Transverse colon (tissue), 4 donors: Measurements from ENCODE around the gene TCERG1L. TPM values are rescaled to one million over a fixed set of nuclear protein-coding genes. Genes with fewer than 3 reads are reported as not detected.

Source experiments
- DNase-seq: peaks from one replicate; pipeline ENCODE4 v3.0.0-alpha.2; 2019
- H3K27ac ChIP-seq, 4 donors: fragments of 200-600 bp; sonication (generic); 2 replicates each; pipeline ENCODE4 v1.5.1; 2016 to 2018; ENCODE audit warnings: inconsistent platforms in 4 of 4
- H3K27me3 ChIP-seq: fragments of 200-600 bp; sonication (generic); 2 replicates; pipeline ENCODE4 v1.5.1; 2017; ENCODE audit warnings: inconsistent platforms
- H3K36me3 ChIP-seq, 4 donors: fragments of 200-600 bp; sonication (generic); 2 replicates each; pipeline ENCODE4 v1.5.1; 2017 to 2019; ENCODE audit warnings: inconsistent platforms in 4 of 4
- H3K4me1 ChIP-seq, 4 donors: fragments of 200-600 bp; sonication (generic); 2 replicates each; pipeline ENCODE4 v1.5.1; 2017 to 2020; ENCODE audit warnings: inconsistent platforms in 4 of 4
- H3K4me3 ChIP-seq, 4 donors: fragments of 200-600 bp; sonication (generic); 1 replicate in 1 of 4; 2 replicates in 3 of 4; pipeline versions ENCODE4 v1.5.1 to v1.6.1; 2017 to 2019; ENCODE audit warnings: inconsistent platforms in 4 of 4
- H3K9me3 ChIP-seq, 2 donors: fragments of 200-600 bp; sonication (generic); 2 replicates each; pipeline ENCODE4 v1.5.1; 2017 to 2019; ENCODE audit warnings: inconsistent platforms in 2 of 2
- CTCF ChIP-seq, 5 experiments: fragments of 200-600 bp in 3 of 5; fragments of 450-650 bp in 2 of 5; sonication (generic) in 3 of 5; IDR thresholded peaks; 1 replicate in 2 of 5; 2 replicates in 3 of 5; pipeline ENCODE4 v1.5.1; 2016 to 2017; ENCODE audit warnings: antibody characterized with exemption in 5 of 5, inconsistent platforms in 3 of 5, mild to moderate bottlenecking in 2 of 5, moderate library complexity in 1 of 5
- EP300 ChIP-seq: sonication (generic); formaldehyde crosslinking; IDR thresholded peaks from one replicate; pipeline ENCODE4 v1.6.1; 2017; ENCODE audit warnings: antibody characterized with exemption, low read depth
- POLR2A ChIP-seq: fragments of 450-650 bp; IDR thresholded peaks from one replicate; pipeline ENCODE4 v1.6.1; 2016; ENCODE audit warnings: antibody characterized with exemption, mild to moderate bottlenecking, moderate library complexity
- POLR2AphosphoS5 ChIP-seq, 3 donors: sonication (generic); formaldehyde crosslinking; IDR thresholded peaks; one replicate each; pipeline ENCODE4 v1.6.1; 2016; ENCODE audit warnings: antibody characterized with exemption in 3 of 3
- WGBS, 2 donors: methylation state at CpG; one replicate each; pipeline ENCODE4 v1.1.5; 2018; ENCODE audit warnings: low coverage in 1 of 2; 5-methylcytosine and 5-hydroxymethylcytosine counted together
- in situ Hi-C, 4 donors: fragments of 200-750 bp; cut with MboI; loops; one replicate each; pipeline versions ENCODE4 v1.15.0 to v1.15.1; 2017; ENCODE audit warnings: low sequenced_read_pairs in 3 of 4, low pct_ligation_motif_present in 1 of 4, low pct_unique_long_range_greater_than_20kb in 1 of 4
- intact Hi-C: fragments of 100-400 bp; cut with DNase I; formaldehyde crosslinking; loops from one replicate; pipeline ENCODE4 v1.15.1; 2023; ENCODE audit warnings: low total_unique reads
- total RNA-seq, 4 donors: library from RNA; depleted of rRNA; stranded (reverse); fragments of >200 nt; gene quantifications; one replicate each; pipeline ENCODE4 v1.1.0, GENCODE V29; 2016

Gene TCERG1L
- total RNA-seq, 4 donors from 2014 or later: 0.16 TPM; not detected in 3

- no peak overlapping the region for H3K27ac ChIP-seq
- no peaks in the 10 kb centered on the region for H3K9me3 ChIP-seq
- no peak for TF ChIP-seq POLR2A
- no peak for TF ChIP-seq CTCF (IDR thresholded peaks at IDR 0.05)
- TF ChIP-seq POLR2AphosphoS5 (IDR thresholded peaks at IDR 0.05): no peak
- TF ChIP-seq EP300: no peak
- no peaks in the 10 kb centered on the region for H3K4me1 ChIP-seq
- no peak overlapping the region for H3K4me3 ChIP-seq
- intact Hi-C loops: no loop called here
- DNase-seq: no peak
- WGBS, 2 donors: 74% methylated on average over 19 of the region's 19 CpGs; no CpG with 5 or more reads in 1 of the 2 donors
- H3K27me3 ChIP-seq: no peaks in the 10 kb centered on the region
- in situ Hi-C loops: no loop called here
- H3K36me3 ChIP-seq: no peaks in the 10 kb centered on the region
Observed at GRCh38 chr10:131231323-131231964, 80.1 kb downstream of the TCERG1L start.

- 87% methylated on average over 14 of the region's 15 CpGs; no CpG with 5 or more reads in 1 of the 2 donors for WGBS, 2 donors
- H3K4me1 ChIP-seq: no peaks in the 10 kb centered on the region
- in situ Hi-C loops: no loop called here
- no peak overlapping the region for H3K27ac ChIP-seq
- no peaks in the 10 kb centered on the region for H3K9me3 ChIP-seq
- intact Hi-C loops: no loop called here
- DNase-seq: no peak
- no peaks in the 10 kb centered on the region for H3K27me3 ChIP-seq
- H3K4me3 ChIP-seq: no peak overlapping the region
- no peak for TF ChIP-seq POLR2AphosphoS5 (IDR thresholded peaks at IDR 0.05)
- TF ChIP-seq EP300: no peak
- no peak for TF ChIP-seq CTCF (IDR thresholded peaks at IDR 0.05)
- no peak for TF ChIP-seq POLR2A
- H3K36me3 ChIP-seq: no peaks in the 10 kb centered on the region
Observed at GRCh38 chr10:131230641-131231322, 80.7 kb downstream of the TCERG1L start.

- no peaks in the 10 kb centered on the region for H3K27me3 ChIP-seq
- intact Hi-C loops: no loop called here
- H3K4me1 ChIP-seq: no peaks in the 10 kb centered on the region
- DNase-seq: no peak
- no peak overlapping the region for H3K4me3 ChIP-seq
- H3K27ac ChIP-seq: no peak overlapping the region
- 88% methylated on average over 17 of the region's 17 CpGs; no CpG with 5 or more reads in 1 of the 2 donors for WGBS, 2 donors
- in situ Hi-C loops: no loop called here
- H3K36me3 ChIP-seq: no peaks in the 10 kb centered on the region
- TF ChIP-seq POLR2AphosphoS5 (IDR thresholded peaks at IDR 0.05) (no peak), POLR2A (no peak), CTCF (IDR thresholded peaks at IDR 0.05) (no peak), EP300 (no peak)
- no peaks in the 10 kb centered on the region for H3K9me3 ChIP-seq
Observed at GRCh38 chr10:131230166-131230565, 81.4 kb downstream of the TCERG1L start.

- intact Hi-C loops: no loop called here
- no peak for TF ChIP-seq POLR2AphosphoS5 (IDR thresholded peaks at IDR 0.05)
- no peak for TF ChIP-seq POLR2A
- no peak for TF ChIP-seq EP300
- no peak for TF ChIP-seq CTCF (IDR thresholded peaks at IDR 0.05)
- no peak overlapping the region for H3K4me3 ChIP-seq
- H3K9me3 ChIP-seq: no peaks in the 10 kb centered on the region
- in situ Hi-C loops: no loop called here
- 89% methylated on average over 12 of the region's 16 CpGs; no CpG with 5 or more reads in 1 of the 2 donors for WGBS, 2 donors
- DNase-seq: no peak
- no peak overlapping the region for H3K27ac ChIP-seq
- H3K36me3 ChIP-seq: no peaks in the 10 kb centered on the region
- H3K4me1 ChIP-seq: no peaks in the 10 kb centered on the region
- no peaks in the 10 kb centered on the region for H3K27me3 ChIP-seq
Observed at GRCh38 chr10:131227163-131227740, 84.3 kb downstream of the TCERG1L start.
